Measurements from ENCODE around the gene CHAD. TPM values are rescaled to one million over a fixed set of nuclear protein-coding genes. Genes with fewer than 3 reads are reported as not detected.
A peak's percentile ranks its signal among the peaks of the same experiment; 100 is the strongest.

CHAD gene
- total and polyA plus RNA-seq, 2 of the 13 experiments (the other 11 are each of a cell fraction or from before 2014, with no cell fraction given) = 1.4 TPM; not detected in 1

- peak; percentile 97 for TF ChIP-seq ZNF770 (CRISPR knock-in tag; IDR thresholded peaks at IDR 0.05)
- TF ChIP-seq SRF (IDR thresholded peaks at IDR 0.05; ENCODE audit: low read depth, low read length) = no peak
- TF ChIP-seq ZNF18 (CRISPR knock-in tag; IDR thresholded peaks at IDR 0.05; ENCODE audit: insufficient replicate concordance) = peak; percentile 80
- TF ChIP-seq ZNF674 (CRISPR knock-in tag; IDR thresholded peaks at IDR 0.05; ENCODE audit: low read depth) = peak; percentile 93
- TF ChIP-seq KMT2B (CRISPR knock-in tag; IDR thresholded peaks at IDR 0.05) = peak; percentile 44; the same call in 1 of the 2 replicates
- no peak; the same call in 1 of the 2 replicates for TF ChIP-seq NFKB2 (CRISPR knock-in tag; IDR thresholded peaks at IDR 0.05; ENCODE audit: borderline replicate concordance)
- peak; percentile 47; the same call in 1 of the 2 replicates for TF ChIP-seq YEATS4 (CRISPR knock-in tag; IDR thresholded peaks at IDR 0.05; ENCODE audit: borderline replicate concordance)
- TF ChIP-seq ZHX1 (CRISPR knock-in tag; IDR thresholded peaks at IDR 0.05; ENCODE audit: low read depth) = peak; percentile 81
- no peak for TF ChIP-seq KLF9 (CRISPR knock-in tag; IDR thresholded peaks at IDR 0.05; ENCODE audit: low read depth)
- 0 out of 2 replicates have a peak, but pooled peaks have one; percentile 17 for TF ChIP-seq POLR2G (IDR thresholded peaks at IDR 0.05; ENCODE audit: low read depth, low read length)
- peak in 1 of 2 experiments; percentile 92; a peak in 2 of 4 replicates for TF ChIP-seq ATF4 (CRISPR knock-in tag; IDR thresholded peaks at IDR 0.05)
- TF ChIP-seq MXI1 (IDR thresholded peaks at IDR 0.05; ENCODE audit: borderline replicate concordance, low read depth, low read length) = peak; percentile 58; the same call in 1 of the 3 replicates
- no peak for TF ChIP-seq HNRNPUL1 (IDR thresholded peaks at IDR 0.05; ENCODE audit: low read depth, low read length)
- no peak for TF ChIP-seq TBP (CRISPR knock-in tag; IDR thresholded peaks at IDR 0.05)
- TF ChIP-seq FOXP1 (IDR thresholded peaks at IDR 0.05) = peak; percentile 70
- TF ChIP-seq FOXP1 (CRISPR knock-in tag; IDR thresholded peaks at IDR 0.05) = peak; percentile 88
- peak; percentile 91; the same call in 1 of the 2 replicates for TF ChIP-seq MIER3 (CRISPR knock-in tag; IDR thresholded peaks at IDR 0.05; ENCODE audit: borderline replicate concordance)
- TF ChIP-seq ZNF512B (CRISPR knock-in tag; IDR thresholded peaks at IDR 0.05; ENCODE audit: borderline replicate concordance) = no peak
These were observed 9.7 kb downstream of the CHAD start (continued) for GRCh38 chr17:50458701-50459676.
